H1 (cell line): ENCODE data around the gene LTBP1. TPM values are rescaled to one million over a fixed set of nuclear protein-coding genes. Genes with fewer than 3 reads are reported as not detected.

Experiments used
- CTCF ChIA-PET: fragments of 300-600 bp; sonication (Branson Sonifier 250); formaldehyde crosslinking; loops from one replicate; lab custom pipeline; 2021; ENCODE audit not compliant: partially characterized antibody; lab: Charles Lee
- POLR2A ChIA-PET: fragments of 300-600 bp; sonication (Branson Sonifier 250); formaldehyde crosslinking; loops from one replicate; lab custom pipeline; 2021; ENCODE audit warnings: inconsistent platforms; ENCODE audit not compliant: partially characterized antibody; lab: Charles Lee
- DNase-seq, 2 experiments: peaks; one replicate each; pipeline versions ENCODE4 v3.0.0 to v3.0.0-alpha.2; 2010 to 2022; ENCODE audit warnings: low spot score in 2 of 2, low read depth in 1 of 2, mixed read lengths in 1 of 2
- FAIRE-seq: peaks from 2 replicates; lab custom pipeline; 2011; peaks lifted over from hg19 to GRCh38; lab: Jason Lieb, UNC
- H2AFZ ChIP-seq: 2 replicates; pipeline ENCODE4 v1.8.1; 2012; ENCODE audit warnings: low read length, inconsistent platforms
- H2AK5ac ChIP-seq: 2 replicates; pipeline ENCODE4 v1.6.1; 2013; ENCODE audit warnings: low read depth, low read length
- H2BK120ac ChIP-seq: replicated peaks from 2 replicates; pipeline ENCODE3; 2013; ENCODE audit warnings: low read depth, low read length, inconsistent platforms
- H2BK12ac ChIP-seq: 2 replicates; pipeline ENCODE4 v1.6.1; 2013; ENCODE audit warnings: low read depth, low read length
- H2BK15ac ChIP-seq: 2 replicates; pipeline ENCODE4 v1.6.1; 2013; ENCODE audit warnings: low read length
- H2BK20ac ChIP-seq: 2 replicates; pipeline ENCODE4 v1.6.1; 2013; ENCODE audit warnings: low read length
- H2BK5ac ChIP-seq: 2 replicates; pipeline ENCODE4 v1.6.1; 2013; ENCODE audit warnings: low read depth, low read length
- H3K14ac ChIP-seq: 2 replicates; pipeline ENCODE4 v1.6.1; 2013; ENCODE audit warnings: inconsistent platforms; ENCODE audit not compliant: insufficient read length
- H3K18ac ChIP-seq: 2 replicates; pipeline ENCODE4 v1.6.1; 2013; ENCODE audit warnings: low read length; ENCODE audit errors: extremely low read depth
- H3K23ac ChIP-seq: 2 replicates; pipeline ENCODE4 v1.6.1; 2013; ENCODE audit warnings: inconsistent platforms; ENCODE audit not compliant: insufficient read length
- H3K23me2 ChIP-seq: 2 replicates; pipeline ENCODE4 v1.6.1; 2013; ENCODE audit warnings: low read depth, low read length
- H3K27ac ChIP-seq: 2 replicates; pipeline ENCODE4 v1.6.1; 2011; ENCODE audit warnings: low read depth, low read length, inconsistent platforms
- H3K27me3 ChIP-seq, 4 experiments: replicated peaks in 1 of 4; 1 replicate in 1 of 4; 2 replicates in 3 of 4; pipeline versions ENCODE4 v1.6.1 to v1.8.1; 2011 to 2013; ENCODE audit warnings: low read length in 3 of 4, mild to moderate bottlenecking in 3 of 4, inconsistent platforms in 2 of 4, mixed read lengths in 2 of 4, moderate library complexity in 1 of 4; ENCODE audit not compliant: control insufficient read depth in 3 of 4, insufficient read depth in 3 of 4; ENCODE audit errors: extremely low read depth in 1 of 4
- H3K36me3 ChIP-seq, 4 experiments: 2 replicates each; pipeline versions ENCODE4 v1.6.1 to v1.8.1; 2011 to 2013; ENCODE audit warnings: mild to moderate bottlenecking in 4 of 4, low read length in 3 of 4, moderate library complexity in 2 of 4, control low read depth in 1 of 4, inconsistent platforms in 1 of 4; ENCODE audit not compliant: insufficient read depth in 4 of 4, control insufficient read depth in 2 of 4
- H3K4ac ChIP-seq: replicated peaks from 2 replicates; pipeline ENCODE3; 2013; ENCODE audit warnings: low read length, low read depth, mixed read lengths, inconsistent platforms; ENCODE audit not compliant: insufficient read length
- H3K4me1 ChIP-seq, 4 experiments: replicated peaks in 1 of 4; 1 replicate in 1 of 4; 2 replicates in 3 of 4; pipeline versions ENCODE4 v1.6.1 to v1.8.1; 2011 to 2013; ENCODE audit warnings: low read length in 3 of 4, inconsistent platforms in 2 of 4, mixed read lengths in 1 of 4; ENCODE audit not compliant: insufficient read depth in 4 of 4, control insufficient read depth in 3 of 4
- H3K4me2 ChIP-seq, 2 experiments: 2 replicates each; pipeline versions ENCODE4 v1.6.1 to v1.8.1; 2011 to 2013; ENCODE audit warnings: low read depth in 2 of 2, low read length in 2 of 2, control low read depth in 1 of 2, inconsistent platforms in 1 of 2, mild to moderate bottlenecking in 1 of 2; ENCODE audit not compliant: insufficient read depth in 1 of 2
- H3K4me3 ChIP-seq, 4 experiments: fragments of 200-600, 300-600 bp in 1 of 4; sonication (generic), shearing (Covaris generic), sonication (Bioruptor Twin) in 1 of 4; 2 replicates each; pipeline versions ENCODE4 v1.5.1 to v1.8.1; 2011 to 2016; ENCODE audit warnings: low read length in 4 of 4, low read depth in 3 of 4, control low read depth in 2 of 4, inconsistent platforms in 2 of 4, mild to moderate bottlenecking in 2 of 4, mixed read lengths in 1 of 4, moderate library complexity in 1 of 4; ENCODE audit not compliant: insufficient read depth in 2 of 4; ENCODE audit errors: extremely low read depth in 1 of 4
- H3K56ac ChIP-seq: replicated peaks from 2 replicates; pipeline ENCODE3; 2013; ENCODE audit warnings: low read depth, mild to moderate bottlenecking, mixed read lengths, low read length, inconsistent platforms; ENCODE audit not compliant: insufficient read length
- H3K79me1 ChIP-seq: 2 replicates; pipeline ENCODE4 v1.6.1; 2013; ENCODE audit warnings: low read depth, low read length, control low read depth
- H3K79me2 ChIP-seq, 2 experiments: 2 replicates each; pipeline versions ENCODE4 v1.6.1 to v1.8.1; 2012 to 2013; ENCODE audit warnings: low read length in 2 of 2, mild to moderate bottlenecking in 2 of 2, inconsistent platforms in 1 of 2; ENCODE audit not compliant: insufficient read depth in 2 of 2, control insufficient read depth in 1 of 2
- H3K9ac ChIP-seq, 4 experiments: replicated peaks in 1 of 4; 1 replicate in 1 of 4; 2 replicates in 3 of 4; pipeline versions ENCODE4 v1.6.1 to v1.8.1; 2011 to 2013; ENCODE audit warnings: low read depth in 3 of 4, low read length in 3 of 4, control low read depth in 2 of 4, mild to moderate bottlenecking in 2 of 4, moderate library complexity in 2 of 4, inconsistent platforms in 1 of 4; ENCODE audit errors: extremely low read depth in 1 of 4
- H3K9me3 ChIP-seq, 2 experiments: 2 replicates each; pipeline versions ENCODE4 v1.6.1 to v1.8.1; 2012 to 2013; ENCODE audit warnings: mild to moderate bottlenecking in 2 of 2, moderate library complexity in 2 of 2, control low read depth in 1 of 2, inconsistent platforms in 1 of 2, low read depth in 1 of 2, low read length in 1 of 2, mixed read lengths in 1 of 2; ENCODE audit not compliant: insufficient read depth in 2 of 2
- H4K20me1 ChIP-seq, 2 experiments: replicated peaks in 1 of 2; 2 replicates each; pipeline versions ENCODE3 to v1.8.1; 2011 to 2013; ENCODE audit warnings: inconsistent platforms in 2 of 2, low read length in 2 of 2, mild to moderate bottlenecking in 1 of 2; ENCODE audit not compliant: insufficient read depth in 2 of 2, control insufficient read depth in 1 of 2
- H4K5ac ChIP-seq: 2 replicates; pipeline ENCODE4 v1.6.1; 2013; ENCODE audit warnings: low read length, low read depth, mixed read lengths, inconsistent platforms; ENCODE audit not compliant: insufficient read length
- H4K8ac ChIP-seq: 2 replicates; pipeline ENCODE4 v1.8.0; 2013; ENCODE audit warnings: mild to moderate bottlenecking, moderate library complexity, low read length, inconsistent platforms; ENCODE audit not compliant: insufficient read depth; ENCODE audit errors: extremely low read depth
- H4K91ac ChIP-seq: replicated peaks from 2 replicates; pipeline ENCODE3; 2013; ENCODE audit warnings: low read length, mixed read lengths, inconsistent platforms; ENCODE audit not compliant: insufficient read length
- BACH1 ChIP-seq: IDR thresholded peaks from 2 replicates; pipeline ENCODE4 v1.6.1; 2012; ENCODE audit warnings: low read length, improper control_type of control experiment
- JUN ChIP-seq: IDR thresholded peaks from 2 replicates; pipeline ENCODE4 v1.6.1; 2011; ENCODE audit warnings: low read depth, mild to moderate bottlenecking, improper control_type of control experiment, low read length
- RNF2 ChIP-seq: fragments of 200-900, 300-1000 bp; sonication (generic); IDR thresholded peaks from 2 replicates; pipeline ENCODE4 v1.7.1; 2016; ENCODE audit warnings: borderline replicate concordance, low read depth, mild to moderate bottlenecking, antibody characterized with exemption, low read length; ENCODE audit not compliant: poor library complexity, severe bottlenecking; ENCODE audit errors: missing control alignments
- RXRA ChIP-seq: IDR thresholded peaks from 2 replicates; pipeline ENCODE4 v1.6.1; 2011; ENCODE audit warnings: low read depth, mild to moderate bottlenecking, low read length, moderate library complexity; ENCODE audit not compliant: insufficient read depth
- WGBS, 2 experiments: shearing (Covaris generic) in 1 of 2; methylation state at CpG; one replicate each; pipeline versions ENCODE4 v1.1.6 to v1.1.7; 2013 to 2015; ENCODE audit warnings: low lambda C conversion rate in 2 of 2, mixed read lengths in 2 of 2, inconsistent platforms in 1 of 2, low coverage in 1 of 2, missing lambda C conversion rate in 1 of 2; ENCODE audit not compliant: insufficient replicate concordance in 2 of 2, insufficient coverage in 1 of 2, insufficient read length in 1 of 2; ENCODE audit errors: extremely low coverage in 1 of 2, missing lambda C conversion rate in 1 of 2; 5-methylcytosine and 5-hydroxymethylcytosine counted together
- polyA plus RNA-seq, 7 experiments: library from polyadenylated mRNA; depleted of rRNA in 3 of 7; stranded (reverse) in 5 of 7; unstranded in 2 of 7; fragments of >200 nt in 5 of 7; fragments of 200-250 nt in 2 of 7; gene quantifications; 1 replicate in 5 of 7; 2 replicates in 1 of 7; 4 replicates in 1 of 7; pipeline versions ENCODE4 v1.2.1 to v1.2.3, GENCODE V29; 2011 to 2013; ENCODE audit warnings: missing spikeins in 2 of 7, mixed read lengths in 2 of 7
- total RNA-seq: library from RNA; stranded (reverse); fragmentation: NEBNext Ultra II Directional; extraction: Animal tissue kit (Norgen Biotek cat#: 25700); gene quantifications from 2 replicates; pipeline ENCODE4 v1.2.1, GENCODE V29; 2021

LTBP1 gene
- total and polyA plus RNA-seq, 2 of the 8 experiments (the other 6 are each of a cell fraction or from before 2014, with no cell fraction given), result 15.4 to 24.7 TPM

- H3K79me1 ChIP-seq, result no peaks in the 10 kb centered on the region
- no peak overlapping the region for H2BK5ac ChIP-seq
- no peak overlapping the region for H4K91ac ChIP-seq
- no peak overlapping the region for H3K9ac ChIP-seq
- no peak overlapping the region for H2BK12ac ChIP-seq
- no peak for FAIRE-seq
- no peak overlapping the region for H2BK15ac ChIP-seq
- H3K4me2 ChIP-seq, result no peak overlapping the region
- H3K79me2 ChIP-seq, result no peaks in the 10 kb centered on the region
- H3K36me3 ChIP-seq, result no peaks in the 10 kb centered on the region
- H3K27ac ChIP-seq, result no peak overlapping the region
- H4K20me1 ChIP-seq, result no peaks in the 10 kb centered on the region
- H3K56ac ChIP-seq, result no peak overlapping the region
- TF ChIP-seq RNF2, result no peak
- TF ChIP-seq BACH1, result no peak
- no peak for TF ChIP-seq RXRA
- TF ChIP-seq JUN, result no peak
- TF ChIP-seq, all 59 proteins: peak for 0
- WGBS, 2 experiments, result 100% methylated on average over 2 of the region's 3 CpGs; no CpG with 5 or more reads in 1 of the 2 experiments
- no peak overlapping the region for H3K23ac ChIP-seq
- H3K23me2 ChIP-seq, result no peaks in the 10 kb centered on the region; the same call in 1 of the 2 replicates
- H3K18ac ChIP-seq, result no peak overlapping the region
- H3K4me1 ChIP-seq, result no peaks in the 10 kb centered on the region
- H3K9me3 ChIP-seq, result no peaks in the 10 kb centered on the region; a peak in 1 of 4 replicates
- no peak overlapping the region for H2AK5ac ChIP-seq
- H3K4ac ChIP-seq, result no peak overlapping the region
- H4K8ac ChIP-seq, result no peak overlapping the region
- no peak overlapping the region for H3K4me3 ChIP-seq
- no peak for DNase-seq
- no peak overlapping the region for H2BK120ac ChIP-seq
- no peak overlapping the region for H4K5ac ChIP-seq
- no peak overlapping the region for H3K14ac ChIP-seq
- POLR2A ChIA-PET, result interaction anchor here (0.8 kb wide), 1 partner anchor 88 kb away, joined by 3 read pairs; no protein-coding TSS in a partner anchor
- no peaks in the 10 kb centered on the region for H3K27me3 ChIP-seq
- CTCF ChIA-PET, result no interaction called here
- H2AFZ ChIP-seq, result no peak overlapping the region
- no peak overlapping the region for H2BK20ac ChIP-seq
Observed at GRCh38 chr2:32904074-32904473, 42.7 kb upstream of the LTBP1 start.
